PC-3 (cell line): ENCODE measurements around the gene RABAC1.

ENCODE experiments used
- EZH2 ChIP-seq: fragments of 300-600 bp; sonication (generic); IDR thresholded peaks from one replicate; pipeline ENCODE4 v1.6.1; 2017; ENCODE audit warnings: antibody characterized with exemption, mild to moderate bottlenecking, low read length; ENCODE audit not compliant: unreplicated experiment
- EZH2phosphoT487 ChIP-seq: fragments of 300-600 bp; sonication (generic); IDR thresholded peaks from 2 replicates; pipeline ENCODE4 v1.6.1; 2018; ENCODE audit warnings: mild to moderate bottlenecking, antibody characterized with exemption, low read length, borderline replicate concordance
- TF ChIP-seq, protein P1 (sequence below): fragments of 300-600 bp; sonication (generic); conservative IDR thresholded peaks from 2 replicates; pipeline ENCODE4 v1.5.1; 2017; ENCODE audit warnings: antibody characterized with exemption, low read depth, mild to moderate bottlenecking, low read length

DNA sequence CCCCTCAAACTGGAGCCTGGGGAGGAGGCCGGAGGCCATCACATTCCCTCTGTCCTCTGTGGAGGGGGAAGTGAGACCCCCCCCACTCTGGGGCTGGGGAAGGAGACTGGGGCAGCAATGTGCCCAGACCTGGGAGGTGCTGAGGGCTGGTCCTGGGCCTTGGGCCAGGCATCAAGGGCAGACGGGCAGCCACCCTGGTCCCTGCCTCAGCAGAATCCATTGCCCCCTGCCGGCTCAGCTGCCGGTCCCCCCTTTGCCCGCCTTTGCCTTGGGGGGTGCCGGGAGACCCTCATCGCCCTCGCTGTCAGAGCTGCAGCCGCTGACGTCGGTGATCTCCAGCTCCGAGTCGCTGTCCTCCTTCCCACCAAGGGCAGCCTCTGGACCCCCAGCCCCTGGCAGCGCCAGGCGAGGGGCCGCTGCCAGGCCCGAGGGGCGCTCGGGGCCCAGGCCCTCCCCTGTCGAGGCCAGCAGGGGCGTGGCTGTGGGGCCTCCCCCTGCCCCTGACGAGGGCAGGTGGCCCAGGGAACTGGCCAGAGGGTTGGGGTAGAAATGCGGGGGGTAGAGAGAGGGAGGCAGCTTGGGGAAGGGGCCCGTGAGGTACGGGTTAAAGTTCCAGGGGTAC lies 51.0 kb downstream of the RABAC1 start:
- TF ChIP-seq, protein P1, sequence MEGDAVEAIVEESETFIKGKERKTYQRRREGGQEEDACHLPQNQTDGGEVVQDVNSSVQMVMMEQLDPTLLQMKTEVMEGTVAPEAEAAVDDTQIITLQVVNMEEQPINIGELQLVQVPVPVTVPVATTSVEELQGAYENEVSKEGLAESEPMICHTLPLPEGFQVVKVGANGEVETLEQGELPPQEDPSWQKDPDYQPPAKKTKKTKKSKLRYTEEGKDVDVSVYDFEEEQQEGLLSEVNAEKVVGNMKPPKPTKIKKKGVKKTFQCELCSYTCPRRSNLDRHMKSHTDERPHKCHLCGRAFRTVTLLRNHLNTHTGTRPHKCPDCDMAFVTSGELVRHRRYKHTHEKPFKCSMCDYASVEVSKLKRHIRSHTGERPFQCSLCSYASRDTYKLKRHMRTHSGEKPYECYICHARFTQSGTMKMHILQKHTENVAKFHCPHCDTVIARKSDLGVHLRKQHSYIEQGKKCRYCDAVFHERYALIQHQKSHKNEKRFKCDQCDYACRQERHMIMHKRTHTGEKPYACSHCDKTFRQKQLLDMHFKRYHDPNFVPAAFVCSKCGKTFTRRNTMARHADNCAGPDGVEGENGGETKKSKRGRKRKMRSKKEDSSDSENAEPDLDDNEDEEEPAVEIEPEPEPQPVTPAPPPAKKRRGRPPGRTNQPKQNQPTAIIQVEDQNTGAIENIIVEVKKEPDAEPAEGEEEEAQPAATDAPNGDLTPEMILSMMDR: no peak
- no peak for TF ChIP-seq EZH2phosphoT487
- no peak for TF ChIP-seq EZH2
